Astrocyte (in vitro differentiated cells and primary cell): ENCODE results near the gene KPNA5. TPM values are rescaled to one million over a fixed set of nuclear protein-coding genes. Genes with fewer than 3 reads are reported as not detected.
"Not testable (repeated sequence)": the region's sequence is repeated elsewhere in the genome, so short reads cannot be mapped to it uniquely, and the experiment has no call there.

Experiments
- DNase-seq: peaks from one replicate; pipeline ENCODE4 v3.0.0-alpha.2; 2010; ENCODE audit warnings: low read depth
- FAIRE-seq: peaks from 2 replicates; lab custom pipeline; 2011; peaks lifted over from hg19 to GRCh38; lab: Jason Lieb, UNC
- H2AFZ ChIP-seq: 2 replicates; pipeline ENCODE4 v1.6.0; 2012; ENCODE audit warnings: low read depth, low read length, inconsistent platforms
- H3K27ac ChIP-seq: 2 replicates; pipeline ENCODE4 v1.5.1; 2011; ENCODE audit warnings: low read depth, low read length, inconsistent platforms
- H3K27me3 ChIP-seq: 2 replicates; pipeline ENCODE4 v1.6.0; 2011; ENCODE audit warnings: low read length, inconsistent platforms; ENCODE audit not compliant: insufficient read depth
- H3K36me3 ChIP-seq: 2 replicates; pipeline ENCODE4 v1.5.1; 2011; ENCODE audit warnings: low read length, inconsistent platforms; ENCODE audit not compliant: insufficient read depth
- H3K4me1 ChIP-seq: 2 replicates; pipeline ENCODE4 v1.5.1; 2011; ENCODE audit warnings: low read length, inconsistent platforms; ENCODE audit not compliant: insufficient read depth
- H3K4me2 ChIP-seq: 2 replicates; pipeline ENCODE4 v1.6.0; 2012; ENCODE audit warnings: low read length, inconsistent platforms
- H3K4me3 ChIP-seq: 2 replicates; pipeline ENCODE4 v1.5.1; 2011; ENCODE audit warnings: low read depth, mild to moderate bottlenecking, low read length, inconsistent platforms; ENCODE audit not compliant: insufficient read depth
- H3K79me2 ChIP-seq: 2 replicates; pipeline ENCODE4 v1.6.0; 2012; ENCODE audit warnings: mild to moderate bottlenecking, low read length, inconsistent platforms; ENCODE audit not compliant: insufficient read depth
- H3K9ac ChIP-seq: 2 replicates; pipeline ENCODE4 v1.6.0; 2012; ENCODE audit warnings: mild to moderate bottlenecking, low read length, inconsistent platforms
- H3K9me3 ChIP-seq: 2 replicates; pipeline ENCODE4 v1.5.1; 2012; ENCODE audit warnings: low read depth, mild to moderate bottlenecking, low read length, inconsistent platforms; ENCODE audit not compliant: insufficient read depth
- H4K20me1 ChIP-seq: 2 replicates; pipeline ENCODE4 v1.6.0; 2012; ENCODE audit warnings: low read length, inconsistent platforms; ENCODE audit not compliant: insufficient read depth
- H3K27ac Mint-ChIP-seq: one replicate; pipeline ENCODE4 v1.8.0; 2021; ENCODE audit warnings: mild to moderate bottlenecking, mixed read lengths; ENCODE audit not compliant: unreplicated experiment
- H3K27me3 Mint-ChIP-seq: one replicate; pipeline ENCODE4 v1.8.0; 2021; ENCODE audit warnings: low read depth, mixed read lengths; ENCODE audit not compliant: unreplicated experiment
- H3K36me3 Mint-ChIP-seq: one replicate; pipeline ENCODE4 v1.8.0; 2021; ENCODE audit warnings: low read depth, mixed read lengths; ENCODE audit not compliant: unreplicated experiment
- H3K4me1 Mint-ChIP-seq: one replicate; pipeline ENCODE4 v1.8.0; 2021; ENCODE audit warnings: low read depth, mixed read lengths; ENCODE audit not compliant: unreplicated experiment
- H3K4me3 Mint-ChIP-seq: one replicate; pipeline ENCODE4 v1.8.0; 2021; ENCODE audit warnings: mild to moderate bottlenecking, moderate library complexity, mixed read lengths; ENCODE audit not compliant: unreplicated experiment
- H3K9me3 Mint-ChIP-seq: one replicate; pipeline ENCODE4 v1.8.0; 2021; ENCODE audit warnings: mild to moderate bottlenecking, mixed read lengths; ENCODE audit not compliant: unreplicated experiment
- CTCF ChIP-seq: IDR thresholded peaks from 2 replicates; pipeline ENCODE4 v1.5.1; 2011; ENCODE audit warnings: low read depth, mild to moderate bottlenecking, inconsistent platforms, low read length, moderate library complexity; ENCODE audit not compliant: insufficient read depth
- EZH2 ChIP-seq: IDR thresholded peaks from 2 replicates; pipeline ENCODE4 v1.6.1; 2012; ENCODE audit warnings: mild to moderate bottlenecking, low read length, inconsistent platforms; ENCODE audit not compliant: insufficient read depth
- total RNA-seq: library from RNA; stranded (reverse); gene quantifications from 2 replicates; pipeline ENCODE4 v1.2.1, GENCODE V29; 2021

KPNA5 gene
- total RNA-seq, 1 donor from 2014 or later = 14.3 TPM

GRCh38 chr6:116676021-116676420, 5.0 kb upstream of the KPNA5 start:
- TF ChIP-seq EZH2 (no peak), CTCF (no peak)
- Histone ChIP-seq H3K9me3 (no peaks in the 10 kb centered on the region), H3K4me1 (no peaks in the 10 kb centered on the region), H3K79me2 (no peaks in the 10 kb centered on the region), H3K9ac (no peak overlapping the region), H3K36me3 (no peaks in the 10 kb centered on the region), H3K4me3 (no peak overlapping the region), H4K20me1 (no peaks in the 10 kb centered on the region), H2AFZ (no peak overlapping the region), H3K27ac (no peak overlapping the region), H3K4me2 (no peak overlapping the region), H3K27me3 (no peaks in the 10 kb centered on the region)
- no peaks in the 10 kb centered on the region for H3K4me1 Mint-ChIP-seq
- no peaks in the 10 kb centered on the region for H3K36me3 Mint-ChIP-seq
- no peak for DNase-seq
- H3K9me3 Mint-ChIP-seq = no peaks in the 10 kb centered on the region
- no peaks in the 10 kb centered on the region for H3K27me3 Mint-ChIP-seq
- H3K4me3 Mint-ChIP-seq = no peak overlapping the region
- FAIRE-seq = no peak
- H3K27ac Mint-ChIP-seq = no peak overlapping the region

- Histone ChIP-seq H4K20me1 (peaks cover 20% of the 10 kb centered on the region), H3K27me3 (no peaks in the 10 kb centered on the region), H3K9me3 (no peaks in the 10 kb centered on the region), H3K4me2 (peak overlapping the region; percentile 98), H3K4me1 (peaks cover 11% of the 10 kb centered on the region), H3K79me2 (peaks cover 47% of the 10 kb centered on the region), H3K4me3 (peak overlapping the region; percentile 91), H3K9ac (peak overlapping the region; percentile 32), H3K27ac (no peak overlapping the region), H3K36me3 (no peaks in the 10 kb centered on the region), H2AFZ (no peak overlapping the region)
- H3K9me3 Mint-ChIP-seq = no peaks in the 10 kb centered on the region
- TF ChIP-seq CTCF (no peak), EZH2 (no peak)
- peaks cover 4% of the 10 kb centered on the region for H3K36me3 Mint-ChIP-seq
- H3K4me1 Mint-ChIP-seq = peaks cover 6% of the 10 kb centered on the region
- H3K27me3 Mint-ChIP-seq = no peaks in the 10 kb centered on the region
- H3K4me3 Mint-ChIP-seq = peak overlapping the region; percentile 97
- peak; percentile 57 for DNase-seq
- FAIRE-seq = no peak
- peak overlapping the region; percentile 81 for H3K27ac Mint-ChIP-seq
Observed at GRCh38 chr6:116682334-116682712, 1.3 kb downstream of the KPNA5 start.

GRCh38 chr6:116685437-116685993, 4.5 kb downstream of the KPNA5 start:
- Histone ChIP-seq H3K9ac (no peak overlapping the region), H3K27me3 (no peaks in the 10 kb centered on the region), H3K9me3 (no peaks in the 10 kb centered on the region), H2AFZ (no peak overlapping the region), H4K20me1 (peaks cover 28% of the 10 kb centered on the region), H3K27ac (no peak overlapping the region), H3K4me2 (no peak overlapping the region), H3K4me1 (peaks cover 11% of the 10 kb centered on the region), H3K79me2 (peaks cover 61% of the 10 kb centered on the region), H3K36me3 (no peaks in the 10 kb centered on the region), H3K4me3 (no peak overlapping the region)
- TF ChIP-seq CTCF = no peak
- TF ChIP-seq EZH2 = no peak
- Mint-ChIP-seq H3K4me3 (no peak overlapping the region), H3K4me1 (peaks cover 6% of the 10 kb centered on the region), H3K27ac (no peak overlapping the region), H3K36me3 (peaks cover 4% of the 10 kb centered on the region), H3K9me3 (no peaks in the 10 kb centered on the region), H3K27me3 (no peaks in the 10 kb centered on the region)
- no peak for FAIRE-seq
- no peak for DNase-seq

GRCh38 chr6:116686475-116687101, 5.6 kb downstream of the KPNA5 start:
- H3K4me1 ChIP-seq = peaks cover 11% of the 10 kb centered on the region
- H3K9ac ChIP-seq, H3K4me2 ChIP-seq, H3K36me3 Mint-ChIP-seq, H3K27me3 ChIP-seq, H3K27ac Mint-ChIP-seq, H3K4me3 Mint-ChIP-seq, H3K36me3 ChIP-seq, H3K27me3 Mint-ChIP-seq, H3K9me3 ChIP-seq, H3K4me3 ChIP-seq, H3K9me3 Mint-ChIP-seq, DNase-seq, FAIRE-seq, H3K27ac ChIP-seq, H2AFZ ChIP-seq, H3K4me1 Mint-ChIP-seq: not testable (repeated sequence)
- H4K20me1 ChIP-seq = peaks cover 28% of the 10 kb centered on the region
- H3K79me2 ChIP-seq = peaks cover 58% of the 10 kb centered on the region
